ENCODE measurements around the gene CTNND2. TPM values are rescaled to one million over a fixed set of nuclear protein-coding genes. Genes with fewer than 3 reads are reported as not detected.

Gene CTNND2
- polyA plus RNA-seq, 1 of the 3 experiments (the other 2 are of a cell fraction), result not detected

GRCh38 chr5:11037941-11038340 lies 866.3 kb downstream of the CTNND2 start:
- Histone ChIP-seq H3K4me3 (ENCODE audit: low read depth in 2 of 2, low read length in 1 of 2) (no peak overlapping the region), H2AFZ (ENCODE audit: low read depth) (no peak overlapping the region), H3K9me3 (no peaks in the 10 kb centered on the region), H3K27ac (ENCODE audit: low read depth in 2 of 2, low read length in 1 of 2) (no peak overlapping the region), H4K20me1 (ENCODE audit: insufficient read depth) (no peaks in the 10 kb centered on the region), H3K4me1 (ENCODE audit: control insufficient read depth in 1 of 2, insufficient read depth in 2 of 2, low read depth in 1 of 2, low read length in 1 of 2) (no peaks in the 10 kb centered on the region), H3K4me2 (no peak overlapping the region), H3K27me3 (ENCODE audit: insufficient read depth) (no peaks in the 10 kb centered on the region; the same call in 1 of the 2 replicates), H3F3A (replicated peaks; ENCODE audit: insufficient read depth) (no peaks in the 10 kb centered on the region), H3K9ac (no peak overlapping the region), H3K79me2 (ENCODE audit: insufficient read depth) (no peaks in the 10 kb centered on the region), H3K9me2 (no peaks in the 10 kb centered on the region), H3K36me3 (replicated peaks in 1 of 2; ENCODE audit: control insufficient read depth in 1 of 2, insufficient read depth in 2 of 2, low read length in 1 of 2) (no peaks in the 10 kb centered on the region)
- no peak for DNase-seq
- CTCF ChIA-PET, result no interaction called here
- POLR2A ChIA-PET, result no interaction called here
- WGBS (ENCODE audit: low lambda C conversion rate), result no CpG with 5 or more reads among the region's 2 CpGs
- no peak for TF ChIP-seq ELF1 (IDR thresholded peaks at IDR 0.05)
- TF ChIP-seq, protein P1, sequence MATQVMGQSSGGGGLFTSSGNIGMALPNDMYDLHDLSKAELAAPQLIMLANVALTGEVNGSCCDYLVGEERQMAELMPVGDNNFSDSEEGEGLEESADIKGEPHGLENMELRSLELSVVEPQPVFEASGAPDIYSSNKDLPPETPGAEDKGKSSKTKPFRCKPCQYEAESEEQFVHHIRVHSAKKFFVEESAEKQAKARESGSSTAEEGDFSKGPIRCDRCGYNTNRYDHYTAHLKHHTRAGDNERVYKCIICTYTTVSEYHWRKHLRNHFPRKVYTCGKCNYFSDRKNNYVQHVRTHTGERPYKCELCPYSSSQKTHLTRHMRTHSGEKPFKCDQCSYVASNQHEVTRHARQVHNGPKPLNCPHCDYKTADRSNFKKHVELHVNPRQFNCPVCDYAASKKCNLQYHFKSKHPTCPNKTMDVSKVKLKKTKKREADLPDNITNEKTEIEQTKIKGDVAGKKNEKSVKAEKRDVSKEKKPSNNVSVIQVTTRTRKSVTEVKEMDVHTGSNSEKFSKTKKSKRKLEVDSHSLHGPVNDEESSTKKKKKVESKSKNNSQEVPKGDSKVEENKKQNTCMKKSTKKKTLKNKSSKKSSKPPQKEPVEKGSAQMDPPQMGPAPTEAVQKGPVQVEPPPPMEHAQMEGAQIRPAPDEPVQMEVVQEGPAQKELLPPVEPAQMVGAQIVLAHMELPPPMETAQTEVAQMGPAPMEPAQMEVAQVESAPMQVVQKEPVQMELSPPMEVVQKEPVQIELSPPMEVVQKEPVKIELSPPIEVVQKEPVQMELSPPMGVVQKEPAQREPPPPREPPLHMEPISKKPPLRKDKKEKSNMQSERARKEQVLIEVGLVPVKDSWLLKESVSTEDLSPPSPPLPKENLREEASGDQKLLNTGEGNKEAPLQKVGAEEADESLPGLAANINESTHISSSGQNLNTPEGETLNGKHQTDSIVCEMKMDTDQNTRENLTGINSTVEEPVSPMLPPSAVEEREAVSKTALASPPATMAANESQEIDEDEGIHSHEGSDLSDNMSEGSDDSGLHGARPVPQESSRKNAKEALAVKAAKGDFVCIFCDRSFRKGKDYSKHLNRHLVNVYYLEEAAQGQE (IDR thresholded peaks at IDR 0.05; ENCODE audit: low read depth, low read length), result no peak
- TF ChIP-seq, protein P2, sequence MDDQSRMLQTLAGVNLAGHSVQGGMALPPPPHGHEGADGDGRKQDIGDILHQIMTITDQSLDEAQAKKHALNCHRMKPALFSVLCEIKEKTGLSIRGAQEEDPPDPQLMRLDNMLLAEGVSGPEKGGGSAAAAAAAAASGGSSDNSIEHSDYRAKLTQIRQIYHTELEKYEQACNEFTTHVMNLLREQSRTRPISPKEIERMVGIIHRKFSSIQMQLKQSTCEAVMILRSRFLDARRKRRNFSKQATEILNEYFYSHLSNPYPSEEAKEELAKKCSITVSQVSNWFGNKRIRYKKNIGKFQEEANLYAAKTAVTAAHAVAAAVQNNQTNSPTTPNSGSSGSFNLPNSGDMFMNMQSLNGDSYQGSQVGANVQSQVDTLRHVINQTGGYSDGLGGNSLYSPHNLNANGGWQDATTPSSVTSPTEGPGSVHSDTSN (IDR thresholded peaks at IDR 0.05), result no peak
- no peak for TF ChIP-seq USF1 (IDR thresholded peaks at IDR 0.05; ENCODE audit: borderline replicate concordance, low read depth)
- TF ChIP-seq NRF1 (IDR thresholded peaks at IDR 0.05; ENCODE audit: low read depth, low read length), result no peak
- TF ChIP-seq GATA2 (CRISPR knock-in tag; IDR thresholded peaks at IDR 0.05), result no peak
- TF ChIP-seq, protein P3, sequence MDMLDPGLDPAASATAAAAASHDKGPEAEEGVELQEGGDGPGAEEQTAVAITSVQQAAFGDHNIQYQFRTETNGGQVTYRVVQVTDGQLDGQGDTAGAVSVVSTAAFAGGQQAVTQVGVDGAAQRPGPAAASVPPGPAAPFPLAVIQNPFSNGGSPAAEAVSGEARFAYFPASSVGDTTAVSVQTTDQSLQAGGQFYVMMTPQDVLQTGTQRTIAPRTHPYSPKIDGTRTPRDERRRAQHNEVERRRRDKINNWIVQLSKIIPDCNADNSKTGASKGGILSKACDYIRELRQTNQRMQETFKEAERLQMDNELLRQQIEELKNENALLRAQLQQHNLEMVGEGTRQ (IDR thresholded peaks at IDR 0.05; ENCODE audit: borderline replicate concordance, low read depth, low read length), result no peak
- no peak for TF ChIP-seq POLR2AphosphoS5 (IDR thresholded peaks at IDR 0.05; ENCODE audit: low read depth, low read length)
- no peak for TF ChIP-seq RXRA (IDR thresholded peaks at IDR 0.05; ENCODE audit: borderline replicate concordance, low read depth)
- TF ChIP-seq IRF3 (IDR thresholded peaks at IDR 0.05; ENCODE audit: low read depth, low read length), result no peak
- no peak for TF ChIP-seq FOXJ3 (CRISPR knock-in tag; IDR thresholded peaks at IDR 0.05)

All from SK-N-SH (cell line).